ENCODE measurements around the gene GNG2. TPM values are rescaled to one million over a fixed set of nuclear protein-coding genes. Genes with fewer than 3 reads are reported as not detected.

Gene GNG2
- total and polyA plus RNA-seq, 10 of the 15 experiments (the other 5 are each of a cell fraction or from before 2014, with no cell fraction given): 31.6 to 114 (median 66.4) TPM

DNA sequence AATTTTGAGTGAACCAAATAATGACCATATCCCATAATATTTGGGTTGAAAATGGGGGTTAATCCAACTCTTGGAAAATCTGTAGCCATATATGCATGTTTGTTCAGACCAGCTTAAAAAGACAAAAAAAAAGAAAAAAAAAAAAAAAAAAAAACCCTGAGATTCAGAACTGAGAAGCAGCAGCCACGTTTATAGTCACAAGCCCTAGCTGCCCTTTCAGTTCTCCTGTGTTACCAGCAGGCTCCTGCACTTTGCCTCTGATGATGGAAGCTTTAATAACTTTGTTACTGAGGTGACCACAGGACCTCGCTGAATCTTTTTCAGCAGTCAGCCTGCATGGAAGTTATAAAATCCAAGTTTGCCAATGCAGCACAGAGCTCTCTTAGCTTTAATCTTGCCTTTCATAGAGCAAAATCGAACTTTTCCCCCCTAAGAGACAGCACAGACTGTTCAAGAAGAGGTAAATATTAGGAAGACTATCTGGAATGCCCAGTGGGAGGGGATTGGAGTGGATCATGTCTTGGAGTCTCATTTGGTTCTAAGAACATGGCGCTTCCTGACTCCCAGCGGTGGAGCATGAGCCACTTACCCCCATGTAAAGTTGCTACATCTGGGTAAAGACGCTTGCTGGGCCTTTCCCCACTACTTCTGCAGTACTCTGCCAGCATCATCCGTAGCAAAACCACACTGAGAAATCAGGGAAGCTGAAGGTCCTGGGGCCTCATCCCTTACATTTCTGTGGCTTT is 20.6 kb downstream of the GNG2 start:
- FAIRE-seq (peak; percentile 61), ATAC-seq (peak; percentile 78), DNase-seq (ENCODE audit: low read depth, low spot score) (no peak)
- intact Hi-C loops (cut with micrococcal nuclease; ENCODE audit: unreplicated experiment): loop anchor here (5.0 kb wide), 1 partner anchor 34 kb away; no protein-coding TSS in a partner anchor
- H3K27me3 ChIP-seq (replicated peaks in 1 of 2; ENCODE audit: control insufficient read depth in 2 of 2, insufficient read depth in 2 of 2, low read length in 1 of 2): no peaks in the 10 kb centered on the region
- BruUV-seq (replicated peaks): TSS peak; percentile 16
- no peaks in the 10 kb centered on the region for H4K20me1 ChIP-seq (ENCODE audit: control insufficient read depth, insufficient read depth)
- ChIA-PET POLR2A (interaction anchor here (0.6 to 2.2 kb wide), 13 partner anchors 8 to 1056 kb away, joined by 3 to 37 read pairs (median 4); partner anchors contain the start of gene GNG2), RAD21 (ENCODE audit: unreplicated experiment) (interaction anchor here (0.6 to 12.0 kb wide), 15 partner anchors 10 to 189 kb away, joined by 3 to 197 read pairs (median 5); partner anchors contain the start of gene GNG2), SMC1A (ENCODE audit: uncharacterized antibody, unreplicated experiment) (interaction anchor here (0.6 to 12.2 kb wide), 17 partner anchors 14 to 622 kb away, joined by 3 to 254 read pairs (median 4); partner anchors contain the start of gene GNG2), CTCF (interaction anchor here (0.6 to 1.7 kb wide), 14 partner anchors 11 to 991 kb away, joined by 3 to 11 read pairs (median 3); partner anchors contain the start of gene GNG2)
- in situ Hi-C loops (cut with MboI): no loop called here
- peak overlapping the region; percentile 57 for H2AFZ ChIP-seq (ENCODE audit: control insufficient read depth, low read depth, low read length)
- peaks cover 37% of the 10 kb centered on the region for H3K79me2 ChIP-seq (ENCODE audit: control insufficient read depth, insufficient read depth, low read length)
- H3K4me3 ChIP-seq: peak overlapping the region; percentile 15; the same call in 1 of the 2 replicates
- H3K27ac ChIP-seq (ENCODE audit: control insufficient read depth, insufficient read depth): peak overlapping the region; percentile 65
- H3K9ac ChIP-seq (ENCODE audit: control insufficient read depth, insufficient read depth, low read length): peak overlapping the region; percentile 39
- H3K36me3 ChIP-seq (ENCODE audit: control insufficient read depth in 2 of 2, insufficient read depth in 2 of 2, low read length in 1 of 2): no peaks in the 10 kb centered on the region; a peak in 2 of 4 replicates
- H3K9me3 ChIP-seq (replicated peaks; ENCODE audit: control insufficient read depth, insufficient read depth, low read length): peaks cover 4% of the 10 kb centered on the region; the same call in 2 of the 3 replicates
- 49% methylated on average over 7 of the region's 7 CpGs for WGBS (ENCODE audit: insufficient coverage, insufficient replicate concordance, low lambda C conversion rate, missing lambda C conversion rate)
- peak overlapping the region; percentile 80 for H3K4me2 ChIP-seq (ENCODE audit: control insufficient read depth, insufficient read depth)
- H3K4me1 ChIP-seq (ENCODE audit: control insufficient read depth, insufficient read depth, low read length): peaks cover 45% of the 10 kb centered on the region
- TF ChIP-seq ETV6 (conservative IDR thresholded peaks at IDR 0.05 in 1 of 2, IDR thresholded peaks at IDR 0.05 in 1 of 2; ENCODE audit: borderline replicate concordance in 1 of 2, low read depth in 1 of 2): 0 out of 4 replicates have a peak, but pooled peaks of 1 of the 2 experiments have one; percentile 11
- peak; percentile 98 for TF ChIP-seq ZNF384 (IDR thresholded peaks at IDR 0.05; ENCODE audit: borderline replicate concordance, low read depth, low read length)
- TF ChIP-seq, protein P1, sequence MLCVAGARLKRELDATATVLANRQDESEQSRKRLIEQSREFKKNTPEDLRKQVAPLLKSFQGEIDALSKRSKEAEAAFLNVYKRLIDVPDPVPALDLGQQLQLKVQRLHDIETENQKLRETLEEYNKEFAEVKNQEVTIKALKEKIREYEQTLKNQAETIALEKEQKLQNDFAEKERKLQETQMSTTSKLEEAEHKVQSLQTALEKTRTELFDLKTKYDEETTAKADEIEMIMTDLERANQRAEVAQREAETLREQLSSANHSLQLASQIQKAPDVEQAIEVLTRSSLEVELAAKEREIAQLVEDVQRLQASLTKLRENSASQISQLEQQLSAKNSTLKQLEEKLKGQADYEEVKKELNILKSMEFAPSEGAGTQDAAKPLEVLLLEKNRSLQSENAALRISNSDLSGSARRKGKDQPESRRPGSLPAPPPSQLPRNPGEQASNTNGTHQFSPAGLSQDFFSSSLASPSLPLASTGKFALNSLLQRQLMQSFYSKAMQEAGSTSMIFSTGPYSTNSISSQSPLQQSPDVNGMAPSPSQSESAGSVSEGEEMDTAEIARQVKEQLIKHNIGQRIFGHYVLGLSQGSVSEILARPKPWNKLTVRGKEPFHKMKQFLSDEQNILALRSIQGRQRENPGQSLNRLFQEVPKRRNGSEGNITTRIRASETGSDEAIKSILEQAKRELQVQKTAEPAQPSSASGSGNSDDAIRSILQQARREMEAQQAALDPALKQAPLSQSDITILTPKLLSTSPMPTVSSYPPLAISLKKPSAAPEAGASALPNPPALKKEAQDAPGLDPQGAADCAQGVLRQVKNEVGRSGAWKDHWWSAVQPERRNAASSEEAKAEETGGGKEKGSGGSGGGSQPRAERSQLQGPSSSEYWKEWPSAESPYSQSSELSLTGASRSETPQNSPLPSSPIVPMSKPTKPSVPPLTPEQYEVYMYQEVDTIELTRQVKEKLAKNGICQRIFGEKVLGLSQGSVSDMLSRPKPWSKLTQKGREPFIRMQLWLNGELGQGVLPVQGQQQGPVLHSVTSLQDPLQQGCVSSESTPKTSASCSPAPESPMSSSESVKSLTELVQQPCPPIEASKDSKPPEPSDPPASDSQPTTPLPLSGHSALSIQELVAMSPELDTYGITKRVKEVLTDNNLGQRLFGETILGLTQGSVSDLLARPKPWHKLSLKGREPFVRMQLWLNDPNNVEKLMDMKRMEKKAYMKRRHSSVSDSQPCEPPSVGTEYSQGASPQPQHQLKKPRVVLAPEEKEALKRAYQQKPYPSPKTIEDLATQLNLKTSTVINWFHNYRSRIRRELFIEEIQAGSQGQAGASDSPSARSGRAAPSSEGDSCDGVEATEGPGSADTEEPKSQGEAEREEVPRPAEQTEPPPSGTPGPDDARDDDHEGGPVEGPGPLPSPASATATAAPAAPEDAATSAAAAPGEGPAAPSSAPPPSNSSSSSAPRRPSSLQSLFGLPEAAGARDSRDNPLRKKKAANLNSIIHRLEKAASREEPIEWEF (IDR thresholded peaks at IDR 0.05; ENCODE audit: insufficient replicate concordance, low read depth, low read length): no peak
- TF ChIP-seq SIN3A (IDR thresholded peaks at IDR 0.05; ENCODE audit: low read depth, low read length): no peak
- TF ChIP-seq CHD2 (IDR thresholded peaks at IDR 0.05; ENCODE audit: borderline replicate concordance, low read depth, low read length): no peak
- no peak for TF ChIP-seq CEBPB (IDR thresholded peaks at IDR 0.05; ENCODE audit: borderline replicate concordance in 1 of 2, low read depth in 2 of 2, low read length in 2 of 2)
- TF ChIP-seq, protein P2, sequence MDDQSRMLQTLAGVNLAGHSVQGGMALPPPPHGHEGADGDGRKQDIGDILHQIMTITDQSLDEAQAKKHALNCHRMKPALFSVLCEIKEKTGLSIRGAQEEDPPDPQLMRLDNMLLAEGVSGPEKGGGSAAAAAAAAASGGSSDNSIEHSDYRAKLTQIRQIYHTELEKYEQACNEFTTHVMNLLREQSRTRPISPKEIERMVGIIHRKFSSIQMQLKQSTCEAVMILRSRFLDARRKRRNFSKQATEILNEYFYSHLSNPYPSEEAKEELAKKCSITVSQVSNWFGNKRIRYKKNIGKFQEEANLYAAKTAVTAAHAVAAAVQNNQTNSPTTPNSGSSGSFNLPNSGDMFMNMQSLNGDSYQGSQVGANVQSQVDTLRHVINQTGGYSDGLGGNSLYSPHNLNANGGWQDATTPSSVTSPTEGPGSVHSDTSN (IDR thresholded peaks at IDR 0.05; ENCODE audit: insufficient replicate concordance, low read depth, low read length): no peak
- TF ChIP-seq, protein P3, sequence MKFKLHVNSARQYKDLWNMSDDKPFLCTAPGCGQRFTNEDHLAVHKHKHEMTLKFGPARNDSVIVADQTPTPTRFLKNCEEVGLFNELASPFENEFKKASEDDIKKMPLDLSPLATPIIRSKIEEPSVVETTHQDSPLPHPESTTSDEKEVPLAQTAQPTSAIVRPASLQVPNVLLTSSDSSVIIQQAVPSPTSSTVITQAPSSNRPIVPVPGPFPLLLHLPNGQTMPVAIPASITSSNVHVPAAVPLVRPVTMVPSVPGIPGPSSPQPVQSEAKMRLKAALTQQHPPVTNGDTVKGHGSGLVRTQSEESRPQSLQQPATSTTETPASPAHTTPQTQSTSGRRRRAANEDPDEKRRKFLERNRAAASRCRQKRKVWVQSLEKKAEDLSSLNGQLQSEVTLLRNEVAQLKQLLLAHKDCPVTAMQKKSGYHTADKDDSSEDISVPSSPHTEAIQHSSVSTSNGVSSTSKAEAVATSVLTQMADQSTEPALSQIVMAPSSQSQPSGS (IDR thresholded peaks at IDR 0.05; ENCODE audit: low read length): no peak
- TF ChIP-seq NBN (IDR thresholded peaks at IDR 0.05): peak; percentile 68; the same call in 1 of the 2 replicates
- TF ChIP-seq CREM (IDR thresholded peaks at IDR 0.05; ENCODE audit: low read depth): no peak
- TF ChIP-seq TBL1XR1 (IDR thresholded peaks at IDR 0.05; ENCODE audit: low read depth, low read length): no peak
- TF ChIP-seq PAX8 (IDR thresholded peaks at IDR 0.05): no peak
- TF ChIP-seq ZZZ3 (IDR thresholded peaks at IDR 0.05; ENCODE audit: control insufficient read depth, insufficient read length, low read depth): no peak
- no peak for TF ChIP-seq FOXM1 (IDR thresholded peaks at IDR 0.05; ENCODE audit: low read depth, low read length)
